ENCODE data around the gene KCNJ6. TPM values are rescaled to one million over a fixed set of nuclear protein-coding genes. Genes with fewer than 3 reads are reported as not detected.
"Not testable (repeated sequence)": the region's sequence is repeated elsewhere in the genome, so short reads cannot be mapped to it uniquely, and the experiment has no call there.

Gene KCNJ6
- total RNA-seq, 1 donor = 0.36 TPM

DNA sequence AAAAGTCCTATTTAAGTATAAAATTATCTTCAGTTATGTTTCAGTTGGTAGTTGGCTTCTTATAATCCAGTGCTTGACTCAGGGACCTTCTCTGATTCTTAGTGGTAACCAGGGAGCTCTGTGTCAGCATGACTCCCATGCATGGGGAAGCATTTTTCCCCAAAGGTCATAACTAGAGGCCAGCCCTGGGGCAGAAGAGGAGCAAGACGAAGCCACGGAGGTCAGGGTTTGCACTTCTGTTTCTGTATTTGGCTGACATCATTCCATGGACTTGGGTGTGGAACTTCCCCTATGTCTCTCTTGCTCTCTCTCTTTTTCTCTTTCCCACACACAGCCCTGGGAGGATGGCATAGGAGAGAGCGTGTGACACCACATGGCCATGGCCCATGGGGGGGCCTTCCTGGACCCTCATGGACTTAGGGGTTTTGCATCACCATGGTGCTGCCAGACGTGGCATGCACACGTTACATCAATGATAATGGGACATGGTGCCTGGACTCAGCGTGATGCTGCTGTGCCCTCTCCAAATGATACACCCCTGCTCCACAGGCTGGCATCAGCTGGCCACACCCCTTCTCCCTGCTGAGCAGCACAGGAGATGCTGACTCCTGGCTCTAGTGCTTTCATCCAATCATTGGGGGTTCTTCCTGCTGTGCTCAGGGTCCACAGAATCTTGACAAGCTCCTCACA is 260.5 kb downstream of the KCNJ6 start:
- no peak for DNase-seq (ENCODE audit: insufficient read length, low spot score, missing footprints)
- no peak overlapping the region for H3K4me3 ChIP-seq (ENCODE audit: insufficient read depth, low read length)
- H3K27ac ChIP-seq (ENCODE audit: low read depth, low read length) = no peak overlapping the region
- no peak overlapping the region for H2AFZ ChIP-seq (ENCODE audit: low read length)
- H3K36me3 ChIP-seq (ENCODE audit: insufficient read depth, low read length) = no peaks in the 10 kb centered on the region
- H3K9me3 ChIP-seq (ENCODE audit: low read depth, low read length) = no peaks in the 10 kb centered on the region
- no peak overlapping the region for H3K4me2 ChIP-seq (ENCODE audit: insufficient read depth, low read length)
- no peak for TF ChIP-seq CTCF (IDR thresholded peaks at IDR 0.05; ENCODE audit: extremely low read depth, low read depth, low read length)
- no peaks in the 10 kb centered on the region for H4K20me1 ChIP-seq (ENCODE audit: insufficient read depth, low read length)
- H3K79me2 ChIP-seq (ENCODE audit: insufficient read depth, low read length) = no peaks in the 10 kb centered on the region
- H3K27me3 ChIP-seq (ENCODE audit: insufficient read depth, low read length) = peaks cover 58% of the 10 kb centered on the region
- H3K4me1 ChIP-seq (ENCODE audit: insufficient read depth, low read length) = peaks cover 15% of the 10 kb centered on the region

GRCh38 chr21:37654596-37654995 is 261.7 kb downstream of the KCNJ6 start:
- Histone ChIP-seq H3K9me3 (ENCODE audit: low read depth, low read length) (no peaks in the 10 kb centered on the region), H3K36me3 (ENCODE audit: insufficient read depth, low read length) (no peaks in the 10 kb centered on the region), H3K4me1 (ENCODE audit: insufficient read depth, low read length) (peaks cover 15% of the 10 kb centered on the region), H3K4me2 (ENCODE audit: insufficient read depth, low read length) (no peak overlapping the region), H2AFZ (ENCODE audit: low read length) (no peak overlapping the region), H3K4me3 (ENCODE audit: insufficient read depth, low read length) (no peak overlapping the region), H4K20me1 (ENCODE audit: insufficient read depth, low read length) (no peaks in the 10 kb centered on the region), H3K79me2 (ENCODE audit: insufficient read depth, low read length) (no peaks in the 10 kb centered on the region), H3K27ac (ENCODE audit: low read depth, low read length) (no peak overlapping the region), H3K27me3 (ENCODE audit: insufficient read depth, low read length) (peaks cover 66% of the 10 kb centered on the region)
- no peak for TF ChIP-seq CTCF (IDR thresholded peaks at IDR 0.05; ENCODE audit: extremely low read depth, low read depth, low read length)
- no peak for DNase-seq (ENCODE audit: insufficient read length, low spot score, missing footprints)

DNA sequence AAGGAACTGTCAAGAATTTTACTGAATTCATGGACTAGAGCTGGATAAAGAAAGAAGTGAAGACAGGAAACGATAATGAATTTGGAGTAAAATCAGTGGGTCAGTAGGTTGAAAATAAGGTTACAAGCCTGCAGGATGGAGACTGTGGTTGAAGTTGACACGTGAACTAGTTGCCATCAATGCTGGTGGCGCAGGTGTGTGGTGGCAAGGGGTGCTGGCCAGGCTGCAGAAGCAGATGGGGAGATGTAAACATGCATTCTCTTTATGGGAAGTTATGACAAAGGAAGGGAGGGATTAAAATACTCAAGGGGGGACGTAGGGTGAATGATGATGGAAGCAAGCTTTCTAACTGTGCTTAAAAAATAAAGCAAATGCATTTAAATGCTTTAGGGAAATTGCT is 263.1 kb downstream of the KCNJ6 start:
- H3K27me3 ChIP-seq (ENCODE audit: insufficient read depth, low read length) = peaks cover 73% of the 10 kb centered on the region
- DNase-seq (ENCODE audit: insufficient read length, low spot score, missing footprints) = no peak
- no peak for TF ChIP-seq CTCF (IDR thresholded peaks at IDR 0.05; ENCODE audit: extremely low read depth, low read depth, low read length)

GRCh38 chr21:37647781-37648180 is 268.5 kb downstream of the KCNJ6 start:
- Histone ChIP-seq H3K9me3 (ENCODE audit: low read depth, low read length) (no peaks in the 10 kb centered on the region), H3K27ac (ENCODE audit: low read depth, low read length) (no peak overlapping the region), H2AFZ (ENCODE audit: low read length) (no peak overlapping the region), H4K20me1 (ENCODE audit: insufficient read depth, low read length) (no peaks in the 10 kb centered on the region), H3K27me3 (ENCODE audit: insufficient read depth, low read length) (peaks cover 60% of the 10 kb centered on the region), H3K79me2 (ENCODE audit: insufficient read depth, low read length) (no peaks in the 10 kb centered on the region), H3K4me2 (ENCODE audit: insufficient read depth, low read length) (no peak overlapping the region), H3K4me3 (ENCODE audit: insufficient read depth, low read length) (no peak overlapping the region), H3K4me1 (ENCODE audit: insufficient read depth, low read length) (peaks cover 3% of the 10 kb centered on the region), H3K36me3 (ENCODE audit: insufficient read depth, low read length) (no peaks in the 10 kb centered on the region)
- TF ChIP-seq CTCF (IDR thresholded peaks at IDR 0.05; ENCODE audit: extremely low read depth, low read depth, low read length) = no peak
- DNase-seq (ENCODE audit: insufficient read length, low spot score, missing footprints) = no peak

More for the DNA sequence above, 263.1 kb downstream of the KCNJ6 start:
- Histone ChIP-seq H3K9me3 (ENCODE audit: low read depth, low read length) (no peaks in the 10 kb centered on the region), H4K20me1 (ENCODE audit: insufficient read depth, low read length) (no peaks in the 10 kb centered on the region), H3K4me3 (ENCODE audit: insufficient read depth, low read length) (no peak overlapping the region), H3K4me1 (ENCODE audit: insufficient read depth, low read length) (peaks cover 3% of the 10 kb centered on the region), H2AFZ (ENCODE audit: low read length) (no peak overlapping the region), H3K27ac (ENCODE audit: low read depth, low read length) (no peak overlapping the region), H3K36me3 (ENCODE audit: insufficient read depth, low read length) (no peaks in the 10 kb centered on the region), H3K79me2 (ENCODE audit: insufficient read depth, low read length) (no peaks in the 10 kb centered on the region), H3K4me2 (ENCODE audit: insufficient read depth, low read length) (no peak overlapping the region)

GRCh38 chr21:37646761-37647160 is 269.5 kb downstream of the KCNJ6 start:
- H3K36me3 ChIP-seq (ENCODE audit: insufficient read depth, low read length); H3K27ac ChIP-seq (ENCODE audit: low read depth, low read length); H3K9me3 ChIP-seq (ENCODE audit: low read depth, low read length); H4K20me1 ChIP-seq (ENCODE audit: insufficient read depth, low read length); DNase-seq (ENCODE audit: insufficient read length, low spot score, missing footprints); H3K79me2 ChIP-seq (ENCODE audit: insufficient read depth, low read length); H3K4me1 ChIP-seq (ENCODE audit: insufficient read depth, low read length); H2AFZ ChIP-seq (ENCODE audit: low read length); H3K4me2 ChIP-seq (ENCODE audit: insufficient read depth, low read length); H3K4me3 ChIP-seq (ENCODE audit: insufficient read depth, low read length): not testable (repeated sequence)
- H3K27me3 ChIP-seq (ENCODE audit: insufficient read depth, low read length) = peaks cover 57% of the 10 kb centered on the region
